Chondrocyte (in vitro differentiated cells): ENCODE data around the gene HBG2. TPM values are rescaled to one million over a fixed set of nuclear protein-coding genes. Genes with fewer than 3 reads are reported as not detected.
"Not testable (repeated sequence)": the region's sequence is repeated elsewhere in the genome, so short reads cannot be mapped to it uniquely, and the experiment has no call there.

Experiments
- DNase-seq: peaks from one replicate; pipeline ENCODE4 v3.0.0; 2021; ENCODE audit warnings: mixed read lengths, low spot score
- H3K27ac Mint-ChIP-seq: one replicate; pipeline ENCODE4 v1.8.0; 2021; ENCODE audit warnings: mild to moderate bottlenecking, moderate library complexity, mixed read lengths; ENCODE audit not compliant: unreplicated experiment
- H3K27me3 Mint-ChIP-seq: 2 replicates; pipeline ENCODE4 v1.8.0; 2021; ENCODE audit warnings: low read depth, mixed read lengths
- H3K36me3 Mint-ChIP-seq: 2 replicates; pipeline ENCODE4 v1.8.0; 2021; ENCODE audit warnings: low read depth, mixed read lengths
- H3K4me1 Mint-ChIP-seq: 2 replicates; pipeline ENCODE4 v1.8.0; 2021; ENCODE audit warnings: low read depth, mild to moderate bottlenecking, mixed read lengths
- H3K4me3 Mint-ChIP-seq: one replicate; pipeline ENCODE4 v1.8.0; 2021; ENCODE audit warnings: mild to moderate bottlenecking, moderate library complexity, mixed read lengths; ENCODE audit not compliant: unreplicated experiment
- H3K9me3 Mint-ChIP-seq: 2 replicates; pipeline ENCODE4 v1.8.0; 2021; ENCODE audit warnings: low read depth, mixed read lengths
- CTCF ChIP-seq: fragments of 200-600 bp; sonication (generic); IDR thresholded peaks from 2 replicates; pipeline ENCODE4 v1.5.0; 2021; ENCODE audit warnings: antibody characterized with exemption, mild to moderate bottlenecking, moderate library complexity
- total RNA-seq: library from RNA; stranded (reverse); gene quantifications from 3 replicates; pipeline ENCODE4 v1.2.1, GENCODE V29; 2021

HBG2 gene
- total RNA-seq, 1 donor from 2014 or later, result not detected

DNA sequence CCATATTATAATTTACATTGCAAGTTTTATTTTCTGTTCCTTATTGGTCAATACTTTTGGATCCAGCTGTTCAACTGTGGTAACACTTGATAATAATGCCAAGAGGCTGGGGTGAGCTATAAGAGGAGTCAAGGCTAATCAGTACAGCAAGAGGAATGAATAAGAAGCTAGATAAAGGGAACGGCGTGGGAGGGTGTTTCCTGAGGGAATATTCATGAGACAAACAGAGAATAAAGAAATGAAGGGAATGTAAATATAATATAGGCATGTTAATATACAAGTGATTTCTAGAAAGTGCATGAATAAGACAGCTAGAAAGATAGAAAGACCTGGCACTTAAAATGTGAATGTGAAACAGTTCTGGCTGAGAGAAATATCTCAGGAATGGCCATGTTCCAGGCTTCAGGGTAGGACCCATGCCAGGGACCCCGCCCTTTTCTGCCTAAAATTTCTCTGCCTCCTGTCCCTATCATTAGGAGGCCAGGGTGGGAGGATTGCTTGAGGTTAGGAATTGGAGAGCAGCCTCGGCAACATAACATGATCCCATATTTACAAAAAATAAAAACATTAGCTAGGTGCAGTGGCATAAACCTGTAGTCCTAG lies 43.2 kb upstream of the HBG2 start:
- H3K4me1 Mint-ChIP-seq, result no peaks in the 10 kb centered on the region
- no peak overlapping the region for H3K4me3 Mint-ChIP-seq
- no peak overlapping the region for H3K27ac Mint-ChIP-seq
- DNase-seq, result no peak
- TF ChIP-seq CTCF, result no peak
- peaks cover 2% of the 10 kb centered on the region for H3K9me3 Mint-ChIP-seq
- H3K36me3 Mint-ChIP-seq, result no peaks in the 10 kb centered on the region
- H3K27me3 Mint-ChIP-seq, result peaks cover 14% of the 10 kb centered on the region

DNA sequence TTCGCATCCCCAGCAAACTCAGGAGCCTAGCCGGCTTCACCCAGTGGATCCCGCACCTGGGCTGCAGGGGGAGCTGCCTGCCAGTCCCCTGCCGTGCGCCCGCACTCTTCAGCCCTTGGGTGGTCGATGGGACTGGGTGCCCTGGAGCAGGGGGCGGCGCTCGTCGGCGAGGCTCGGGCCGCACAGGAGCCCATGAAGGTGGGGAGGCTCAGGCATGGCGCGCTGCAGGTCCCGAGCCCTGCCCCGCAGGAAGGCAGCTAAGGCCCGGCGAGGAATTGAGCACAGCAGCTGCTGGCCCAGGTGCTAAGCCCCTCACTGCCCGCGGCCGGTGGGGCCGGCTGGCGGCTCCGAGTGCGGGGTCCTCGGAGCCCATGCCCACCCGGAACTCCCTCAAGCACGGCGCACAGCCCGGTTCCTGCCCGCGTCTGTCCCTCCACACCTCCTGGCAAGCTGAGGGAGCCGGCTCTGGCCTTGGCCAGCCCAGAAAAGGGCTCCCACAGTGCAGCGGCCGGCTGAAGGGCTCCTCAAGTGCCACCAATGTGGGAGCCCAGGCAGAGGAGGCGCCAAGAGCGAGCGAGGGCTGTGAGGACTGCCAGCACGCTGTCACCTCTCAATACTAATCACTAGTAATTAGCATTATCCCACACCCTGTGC lies 39.9 kb upstream of the HBG2 start:
- not testable (repeated sequence) for H3K4me3 Mint-ChIP-seq, H3K9me3 Mint-ChIP-seq, H3K36me3 Mint-ChIP-seq, DNase-seq, H3K27ac Mint-ChIP-seq, H3K4me1 Mint-ChIP-seq
- H3K27me3 Mint-ChIP-seq, result peaks cover 11% of the 10 kb centered on the region

DNA sequence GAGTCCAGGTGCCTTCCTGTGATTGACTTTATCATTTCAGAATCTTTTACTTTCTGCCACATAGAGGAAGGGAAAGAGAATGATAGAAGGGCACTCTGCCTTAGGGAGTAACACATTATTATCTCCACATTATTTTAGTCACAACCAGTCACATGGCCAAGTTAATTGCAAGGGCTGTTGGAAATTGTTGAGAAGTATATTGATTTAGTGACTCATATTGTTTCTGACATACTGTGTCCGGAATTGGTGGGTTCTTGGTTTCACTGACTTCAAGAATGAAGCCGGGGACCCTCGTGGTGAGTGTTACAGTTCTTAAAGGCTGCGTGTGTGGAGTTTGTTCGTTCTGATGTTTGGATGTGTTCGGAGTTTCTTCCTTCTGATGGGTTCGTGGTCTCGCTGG lies 38.4 kb upstream of the HBG2 start:
- no peak overlapping the region for H3K27ac Mint-ChIP-seq
- no peak for TF ChIP-seq CTCF
- no peaks in the 10 kb centered on the region for H3K36me3 Mint-ChIP-seq
- DNase-seq, result no peak
- peaks cover 11% of the 10 kb centered on the region for H3K27me3 Mint-ChIP-seq
- H3K4me1 Mint-ChIP-seq, result no peaks in the 10 kb centered on the region
- H3K4me3 Mint-ChIP-seq, result no peak overlapping the region
- no peaks in the 10 kb centered on the region for H3K9me3 Mint-ChIP-seq

GRCh38 chr11:5291207-5291838 lies 36.7 kb upstream of the HBG2 start:
- TF ChIP-seq CTCF, result peak; percentile 72
- H3K27ac Mint-ChIP-seq, result no peak overlapping the region
- no peak overlapping the region for H3K4me3 Mint-ChIP-seq
- no peaks in the 10 kb centered on the region for H3K4me1 Mint-ChIP-seq
- no peak for DNase-seq
- H3K36me3 Mint-ChIP-seq, result no peaks in the 10 kb centered on the region
- no peaks in the 10 kb centered on the region for H3K9me3 Mint-ChIP-seq
- peaks cover 2% of the 10 kb centered on the region for H3K27me3 Mint-ChIP-seq

DNA sequence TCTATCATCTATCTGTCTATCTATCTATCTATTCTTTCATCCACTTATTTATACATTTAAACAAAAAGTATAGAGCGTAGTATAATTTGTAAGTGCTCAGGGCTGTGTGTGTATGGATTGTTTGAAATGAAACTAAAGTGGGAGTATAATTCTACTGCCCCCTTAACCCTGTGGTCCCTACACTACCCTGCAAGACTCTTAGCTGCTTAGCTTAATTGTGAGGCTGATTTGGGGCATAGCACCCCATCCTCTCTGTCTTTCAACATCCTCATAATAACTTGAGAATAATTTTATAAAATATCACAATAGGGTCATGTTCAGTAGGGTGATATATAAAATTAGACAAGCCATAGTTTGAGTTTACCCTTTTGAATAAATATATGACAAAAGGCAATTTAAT lies 35.5 kb upstream of the HBG2 start:
- Mint-ChIP-seq H3K27ac (no peak overlapping the region), H3K9me3 (no peaks in the 10 kb centered on the region), H3K36me3 (no peaks in the 10 kb centered on the region), H3K4me3 (no peak overlapping the region), H3K4me1 (no peaks in the 10 kb centered on the region), H3K27me3 (no peaks in the 10 kb centered on the region)
- no peak for TF ChIP-seq CTCF
- no peak for DNase-seq
